Amniotic stem cell (primary cell): Measurements from ENCODE around the gene KNCN.

Experiments used
- DNase-seq: peaks from one replicate; lab custom pipeline; 2025; lab: John Stamatoyannopoulos, UW

Gene KNCN

GRCh38 chr1:46497665-46498064 is 53.8 kb downstream of the KNCN start:
- DNase-seq, result no peak

- DNase-seq, result no peak
Measured at GRCh38 chr1:46497020-46497419, 54.4 kb downstream of the KNCN start.

GRCh38 chr1:46496505-46496904 is 54.9 kb downstream of the KNCN start:
- no peak for DNase-seq

- no peak for DNase-seq
Measured at GRCh38 chr1:46495778-46496177, 55.7 kb downstream of the KNCN start.
